ENCODE measurements around the gene FXYD6. TPM values are rescaled to one million over a fixed set of nuclear protein-coding genes. Genes with fewer than 3 reads are reported as not detected.

FXYD6 gene
- total RNA-seq, 2 donors from 2014 or later = 17.5 to 17.8 TPM

DNA sequence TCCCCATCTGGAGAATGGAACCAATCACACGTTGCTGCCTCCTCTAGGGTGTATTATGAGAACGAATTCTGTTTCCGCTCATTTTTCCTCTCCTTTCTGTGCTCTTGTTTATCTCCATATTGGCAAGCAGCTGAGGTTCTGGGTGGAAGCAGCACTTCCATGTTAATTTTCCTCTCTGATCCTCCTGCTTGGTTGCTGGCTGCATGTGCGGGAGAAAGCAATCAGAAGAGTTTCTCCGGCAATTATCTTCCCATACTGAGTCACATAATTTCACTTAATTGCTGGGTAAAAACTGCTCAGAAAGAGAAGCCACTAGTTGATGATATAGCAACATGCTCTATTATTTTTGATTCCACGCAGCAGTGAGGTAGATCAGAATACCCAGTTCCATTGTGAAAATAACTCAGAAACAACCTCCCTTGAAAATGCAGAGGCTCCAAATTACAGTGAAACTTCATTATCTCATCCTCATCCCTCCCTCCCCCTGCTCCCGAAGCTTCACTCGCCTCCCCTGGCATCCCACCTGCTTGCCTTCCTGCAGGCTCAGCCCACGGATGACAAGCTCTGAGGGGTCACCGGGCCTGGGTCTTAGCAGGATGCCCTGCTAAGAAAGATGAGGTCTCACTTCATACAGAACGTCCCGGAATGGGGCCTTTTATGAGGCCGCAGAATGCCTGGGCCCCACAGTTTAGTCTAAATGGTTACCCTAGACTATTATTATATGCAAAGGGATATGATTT, 20.4 kb downstream of the FXYD6 start:
- DNase-seq (ENCODE audit: low spot score) (no peak), ATAC-seq (ENCODE audit: insufficient number of reproducible peaks, low FRiP score, low read depth) (no peak)
- TF ChIP-seq CTCF (IDR thresholded peaks at IDR 0.05) = no peak
- no peak overlapping the region for H3K4me3 ChIP-seq
- H3K9me3 ChIP-seq = peaks cover 8% of the 10 kb centered on the region
- no peaks in the 10 kb centered on the region for H3K27me3 ChIP-seq (replicated peaks; ENCODE audit: insufficient read depth)
- no peak overlapping the region for H3K27ac ChIP-seq
- H3K36me3 ChIP-seq = no peaks in the 10 kb centered on the region
- no peaks in the 10 kb centered on the region for H3K4me1 ChIP-seq (ENCODE audit: control insufficient read depth in 1 of 2, low read depth in 2 of 2)

DNA sequence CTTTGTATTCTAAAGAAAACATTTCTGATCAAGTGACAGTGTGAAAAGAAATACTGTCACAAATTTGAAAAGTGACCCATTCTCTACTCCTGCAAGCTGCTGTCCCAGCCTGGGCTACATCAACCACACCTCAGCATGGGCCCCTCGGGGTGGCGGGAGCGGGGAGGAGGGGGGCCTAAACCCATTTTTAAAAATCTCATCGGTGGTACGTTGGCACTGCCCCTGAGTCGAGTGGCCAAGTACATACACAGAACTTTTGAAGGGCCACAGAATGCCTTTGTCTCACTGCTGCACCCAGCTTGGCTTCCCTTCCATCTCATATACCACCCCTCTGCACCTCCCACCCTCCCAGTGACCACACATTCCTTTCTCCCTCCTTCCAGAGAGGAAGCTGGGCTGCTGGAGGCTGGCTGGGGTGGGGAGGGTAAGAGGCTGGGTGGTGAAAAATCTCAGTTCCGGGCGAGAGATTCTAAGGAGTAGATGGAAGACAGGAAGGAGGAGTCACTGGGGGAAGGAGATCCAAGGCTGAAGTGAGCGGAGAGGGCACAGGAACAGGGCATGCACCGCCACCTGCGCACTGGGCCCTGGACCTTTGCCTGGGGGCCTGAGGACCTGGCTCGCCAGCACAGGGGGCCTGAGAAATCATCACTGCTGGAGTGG, 21.1 kb downstream of the FXYD6 start:
- no peak overlapping the region for H3K27ac ChIP-seq
- TF ChIP-seq CTCF (IDR thresholded peaks at IDR 0.05) = no peak
- no peaks in the 10 kb centered on the region for H3K36me3 ChIP-seq
- no peak overlapping the region for H3K4me3 ChIP-seq
- DNase-seq (ENCODE audit: low spot score) (no peak), ATAC-seq (ENCODE audit: insufficient number of reproducible peaks, low FRiP score, low read depth) (no peak)
- H3K27me3 ChIP-seq (replicated peaks; ENCODE audit: insufficient read depth) = no peaks in the 10 kb centered on the region
- no peaks in the 10 kb centered on the region for H3K4me1 ChIP-seq (ENCODE audit: control insufficient read depth in 1 of 2, low read depth in 2 of 2)
- peaks cover 8% of the 10 kb centered on the region for H3K9me3 ChIP-seq

- ATAC-seq (ENCODE audit: insufficient number of reproducible peaks, low FRiP score, low read depth) = no peak
- no peak for DNase-seq (ENCODE audit: low spot score)
- no peak for TF ChIP-seq CTCF (IDR thresholded peaks at IDR 0.05)
- no peaks in the 10 kb centered on the region for H3K27me3 ChIP-seq (replicated peaks; ENCODE audit: insufficient read depth)
- H3K9me3 ChIP-seq = peaks cover 8% of the 10 kb centered on the region
- H3K36me3 ChIP-seq = no peaks in the 10 kb centered on the region
- no peak overlapping the region for H3K27ac ChIP-seq
- H3K4me3 ChIP-seq = no peak overlapping the region
- H3K4me1 ChIP-seq (ENCODE audit: control insufficient read depth in 1 of 2, low read depth in 2 of 2) = no peaks in the 10 kb centered on the region
These were observed 24.1 kb downstream of the FXYD6 start for GRCh38 chr11:117852309-117852708.

GRCh38 chr11:117851852-117852251, 24.6 kb downstream of the FXYD6 start:
- no peak for TF ChIP-seq CTCF (IDR thresholded peaks at IDR 0.05)
- Histone ChIP-seq H3K27ac (no peak overlapping the region), H3K9me3 (peaks cover 8% of the 10 kb centered on the region), H3K4me3 (no peak overlapping the region), H3K27me3 (replicated peaks; ENCODE audit: insufficient read depth) (no peaks in the 10 kb centered on the region), H3K4me1 (ENCODE audit: control insufficient read depth in 1 of 2, low read depth in 2 of 2) (no peaks in the 10 kb centered on the region), H3K36me3 (no peaks in the 10 kb centered on the region)
- no peak for DNase-seq (ENCODE audit: low spot score)
- ATAC-seq (ENCODE audit: insufficient number of reproducible peaks, low FRiP score, low read depth) = no peak

DNA sequence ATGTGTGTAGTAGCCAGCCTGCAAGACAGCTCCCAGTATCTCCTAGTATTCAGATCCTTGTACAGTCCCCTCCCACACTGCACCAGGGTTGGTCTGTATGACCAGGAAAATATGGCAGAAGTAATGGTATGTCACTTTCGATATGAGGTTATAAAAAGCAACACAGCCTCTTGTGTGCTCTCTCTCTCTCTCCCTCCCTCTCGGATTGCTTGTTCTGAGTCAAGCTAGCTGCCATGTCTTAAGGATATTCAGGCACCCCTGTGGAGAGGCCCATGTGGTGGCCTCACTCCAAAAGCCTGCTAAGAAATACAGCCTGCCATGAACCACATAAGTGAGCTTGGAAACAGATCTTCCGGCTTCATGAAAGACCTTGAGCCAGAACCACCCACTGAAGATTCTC, 25.4 kb downstream of the FXYD6 start:
- Histone ChIP-seq H3K4me1 (ENCODE audit: control insufficient read depth in 1 of 2, low read depth in 2 of 2) (no peaks in the 10 kb centered on the region), H3K9me3 (peaks cover 8% of the 10 kb centered on the region), H3K4me3 (no peak overlapping the region), H3K27me3 (replicated peaks; ENCODE audit: insufficient read depth) (no peaks in the 10 kb centered on the region), H3K27ac (no peak overlapping the region), H3K36me3 (no peaks in the 10 kb centered on the region)
- DNase-seq (ENCODE audit: low spot score) (no peak), ATAC-seq (ENCODE audit: insufficient number of reproducible peaks, low FRiP score, low read depth) (no peak)
- TF ChIP-seq CTCF (IDR thresholded peaks at IDR 0.05) = no peak

Measured in thoracic aorta (tissue), 2 donors.